GM19043 (cell line): ENCODE results near the gene PARD3B.

Source experiments
- ATAC-seq: cut with Tn5 transposase; IDR thresholded peaks from one replicate; pipeline ENCODE4 v1.9.1; 2021; ENCODE audit warnings: low read depth; ENCODE audit not compliant: unreplicated experiment

Gene PARD3B

DNA sequence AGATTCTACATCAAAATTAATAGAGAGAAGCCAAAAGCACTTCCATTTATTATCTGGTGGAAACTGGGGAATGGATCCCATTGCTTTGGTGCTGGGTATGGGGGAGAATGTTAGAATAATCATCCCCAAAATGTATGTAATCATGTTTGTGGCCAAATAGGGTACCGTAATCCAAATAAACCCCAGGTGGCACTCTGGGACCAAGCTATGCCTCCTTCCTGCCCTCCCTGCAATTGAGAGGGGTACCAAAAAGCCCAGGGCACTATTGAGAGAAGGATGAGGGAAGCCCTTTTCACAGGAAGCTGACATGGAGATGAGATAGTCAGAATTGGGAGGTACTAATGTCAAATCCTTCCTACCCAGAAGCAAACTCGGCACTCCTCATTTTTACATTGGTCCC is 1051.3 kb downstream of the PARD3B start:
- no peak for ATAC-seq

DNA sequence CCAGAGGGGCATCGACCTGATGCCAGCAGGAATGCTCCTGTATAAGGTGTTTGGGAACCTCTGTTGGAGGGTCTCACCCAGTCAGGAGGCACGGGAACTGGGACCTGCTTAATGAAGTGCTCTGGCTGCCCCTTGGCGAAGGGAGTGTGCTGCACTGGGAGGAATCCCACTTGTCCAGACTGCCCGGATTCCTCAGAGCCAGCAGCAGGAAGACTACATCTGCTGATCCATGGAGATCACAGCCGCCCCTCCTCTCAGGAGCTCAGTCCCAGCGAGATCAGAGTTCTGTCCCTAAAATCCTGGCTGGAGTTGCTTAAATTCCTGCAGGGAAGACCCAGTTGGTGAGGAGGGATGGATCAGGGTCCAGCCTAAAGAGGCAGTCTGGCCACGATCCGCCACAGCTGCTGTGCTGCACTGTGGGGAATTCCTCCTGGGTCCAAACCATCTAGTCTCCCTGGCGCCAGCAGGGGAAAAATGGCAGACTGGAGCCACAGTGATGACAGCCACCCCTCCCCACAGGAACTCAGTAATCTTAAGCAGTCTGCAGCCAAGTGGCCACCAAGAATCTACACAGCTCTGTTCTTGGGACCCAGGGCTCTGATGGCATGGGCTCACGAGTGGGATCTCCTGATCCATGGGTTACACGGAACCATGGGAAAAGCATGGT is 1060.5 kb downstream of the PARD3B start:
- ATAC-seq = no peak

- no peak for ATAC-seq
Measured at GRCh38 chr2:205607146-205607545, 1061.9 kb downstream of the PARD3B start.

GRCh38 chr2:205609113-205609512 is 1063.8 kb downstream of the PARD3B start:
- ATAC-seq = no peak

- ATAC-seq = no peak
Measured at GRCh38 chr2:205610437-205610836, 1065.2 kb downstream of the PARD3B start.

GRCh38 chr2:205612636-205613035 is 1067.4 kb downstream of the PARD3B start:
- no peak for ATAC-seq

GRCh38 chr2:205613970-205614559 is 1068.8 kb downstream of the PARD3B start:
- ATAC-seq = no peak

GRCh38 chr2:205614965-205615364 is 1069.7 kb downstream of the PARD3B start:
- no peak for ATAC-seq

- ATAC-seq = no peak
Measured at GRCh38 chr2:205617905-205618304, 1072.6 kb downstream of the PARD3B start.

- no peak for ATAC-seq
Measured at GRCh38 chr2:205619600-205619999, 1074.3 kb downstream of the PARD3B start.

GRCh38 chr2:205627085-205627484 is 1081.8 kb downstream of the PARD3B start:
- ATAC-seq = no peak

GRCh38 chr2:205628422-205628821 is 1083.1 kb downstream of the PARD3B start:
- no peak for ATAC-seq

GRCh38 chr2:205629091-205629776 is 1084.0 kb downstream of the PARD3B start:
- ATAC-seq = no peak

GRCh38 chr2:205633994-205634393 is 1088.7 kb downstream of the PARD3B start:
- ATAC-seq = no peak

DNA sequence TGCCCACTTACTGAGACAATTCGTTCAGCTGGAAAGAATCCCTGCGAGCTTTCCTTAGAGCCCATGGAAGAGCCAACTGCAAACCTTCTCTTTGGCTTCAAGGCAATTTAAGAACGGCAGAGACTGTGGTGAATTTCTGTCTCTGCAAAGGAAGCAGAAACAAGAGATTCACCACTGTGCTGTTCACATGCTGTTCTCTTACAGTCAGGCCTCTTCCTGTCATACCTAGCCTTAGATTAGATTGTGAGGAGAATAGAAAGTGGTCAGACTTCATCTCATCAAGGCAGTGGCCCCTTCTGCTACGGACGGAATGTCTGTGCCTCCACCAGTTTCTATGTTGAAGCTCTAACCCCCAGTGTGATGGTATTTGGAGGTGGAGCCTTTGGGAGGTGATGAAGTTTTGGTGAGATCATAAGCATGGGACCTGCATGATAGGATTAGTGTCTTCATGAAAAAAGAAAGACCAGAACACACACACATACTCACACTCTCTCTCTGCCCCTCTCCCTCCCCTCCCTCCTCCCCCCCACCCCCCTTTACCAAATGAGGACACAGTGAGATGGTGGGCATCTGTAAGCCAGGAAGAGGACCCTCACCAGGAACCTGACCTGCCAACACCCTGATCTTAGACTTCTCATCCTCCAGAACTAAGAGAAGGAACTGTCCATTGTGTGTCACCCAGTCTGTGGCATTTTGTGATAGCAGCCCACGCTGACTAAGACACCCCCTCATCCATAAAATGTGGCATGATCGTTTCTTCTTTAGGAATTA is 1091.5 kb downstream of the PARD3B start:
- no peak for ATAC-seq

- no peak for ATAC-seq
Measured at GRCh38 chr2:205637320-205637602, 1092.0 kb downstream of the PARD3B start.

- no peak for ATAC-seq
Measured at GRCh38 chr2:205637779-205638503, 1092.7 kb downstream of the PARD3B start.

DNA sequence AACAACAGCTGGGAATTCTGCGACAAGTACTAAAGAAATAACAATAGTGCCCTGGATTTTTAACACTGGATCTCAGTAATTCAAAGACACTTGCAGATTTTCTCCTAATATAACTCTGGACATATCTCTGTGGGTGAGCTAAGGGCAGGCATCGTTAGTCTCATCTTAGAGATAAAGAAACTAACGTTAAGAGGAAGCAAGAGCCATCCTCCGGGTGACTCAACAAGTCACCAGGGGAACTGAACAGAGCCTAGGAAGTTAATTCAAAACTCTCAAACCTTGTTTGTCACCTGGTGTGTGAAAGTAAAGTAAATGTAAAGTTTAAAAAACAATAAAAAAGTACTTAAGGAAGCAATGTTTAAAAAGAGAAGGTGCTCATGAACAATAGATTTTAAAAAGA is 1095.4 kb downstream of the PARD3B start:
- ATAC-seq = no peak

GRCh38 chr2:205642599-205643356 is 1097.5 kb downstream of the PARD3B start:
- no peak for ATAC-seq

- ATAC-seq = no peak
Measured at GRCh38 chr2:205643391-205643885, 1098.2 kb downstream of the PARD3B start.
